B cell (primary cell): Measurements from ENCODE around the gene IMPA2. TPM values are rescaled to one million over a fixed set of nuclear protein-coding genes. Genes with fewer than 3 reads are reported as not detected.
A peak's percentile ranks its signal among the peaks of the same experiment; 100 is the strongest.

Experiments
- ATAC-seq: fragments of 200-7000 bp; cut with Tn5 transposase; one replicate; pipeline ENCODE4 v1.10.0; 2021; ENCODE audit warnings: low read depth, mild to moderate bottlenecking, moderate number of reproducible peaks, moderate library complexity
- CTCF ChIA-PET: fragments of 350-600 bp; sonication (Branson Sonifier 250); formaldehyde crosslinking; loops from one replicate; lab custom pipeline; 2021; ENCODE audit warnings: antibody characterized with exemption, inconsistent platforms; lab: Charles Lee
- POLR2A ChIA-PET: fragments of 350-600 bp; sonication (Branson Sonifier 250); formaldehyde crosslinking; loops from one replicate; lab custom pipeline; 2021; ENCODE audit warnings: antibody characterized with exemption; lab: Charles Lee
- DNase-seq: peaks from one replicate; pipeline ENCODE4 v3.0.0; 2013
- H2AFZ ChIP-seq: 2 replicates; pipeline ENCODE4 v1.6.1; 2012; ENCODE audit warnings: mild to moderate bottlenecking, low read depth, low read length; ENCODE audit not compliant: insufficient read depth, poor library complexity, severe bottlenecking
- H3K27ac ChIP-seq, 2 donors: 1 replicate in 1 of 2; 2 replicates in 1 of 2; pipeline ENCODE4 v1.5.1; 2012 to 2013; ENCODE audit warnings: low read length in 2 of 2, mild to moderate bottlenecking in 2 of 2, moderate library complexity in 1 of 2
- H3K27me3 ChIP-seq, 4 experiments: fragments of 200-600 bp in 1 of 4; sonication (generic) in 1 of 4; replicated peaks in 1 of 4; 1 replicate in 2 of 4; 2 replicates in 2 of 4; pipeline versions ENCODE4 v1.6.1 to v1.7.0; 2013 to 2016; ENCODE audit warnings: low read length in 3 of 4, mild to moderate bottlenecking in 2 of 4, mixed read lengths in 1 of 4, moderate library complexity in 1 of 4; ENCODE audit not compliant: insufficient read depth in 4 of 4, control insufficient read depth in 3 of 4; ENCODE audit errors: control extremely low read depth in 1 of 4
- H3K36me3 ChIP-seq, 2 experiments: replicated peaks in 1 of 2; 1 replicate in 1 of 2; 2 replicates in 1 of 2; pipeline versions ENCODE4 v1.6.1 to v1.7.1; 2013; ENCODE audit warnings: low read length in 1 of 2; ENCODE audit not compliant: insufficient read depth in 2 of 2, control insufficient read depth in 1 of 2; ENCODE audit errors: control extremely low read depth in 1 of 2, extremely low read depth in 1 of 2
- H3K4me1 ChIP-seq, 2 donors: fragments of 200-600 bp in 1 of 2; sonication (generic) in 1 of 2; 1 replicate in 1 of 2; 2 replicates in 1 of 2; pipeline versions ENCODE4 v1.5.1 to v1.6.1; 2013 to 2017; ENCODE audit warnings: low read length in 2 of 2; ENCODE audit not compliant: control insufficient read depth in 2 of 2, insufficient read depth in 2 of 2
- H3K4me2 ChIP-seq: replicated peaks from 2 replicates; pipeline ENCODE3; 2012; ENCODE audit warnings: mild to moderate bottlenecking, low read depth, low read length; ENCODE audit not compliant: poor library complexity, severe bottlenecking
- H3K4me3 ChIP-seq, 5 experiments: fragments of 200-600 bp in 1 of 5; sonication (generic) in 1 of 5; 1 replicate in 3 of 5; 2 replicates in 2 of 5; pipeline versions ENCODE4 v1.5.1 to v1.7.0; 2011 to 2016; ENCODE audit warnings: low read length in 4 of 5, mild to moderate bottlenecking in 4 of 5, low read depth in 2 of 5, control low read depth in 1 of 5, moderate library complexity in 1 of 5; ENCODE audit not compliant: insufficient read depth in 1 of 5; ENCODE audit errors: control extremely low read depth in 1 of 5, extremely low read depth in 1 of 5
- H3K79me2 ChIP-seq: fragments of 200-600 bp; sonication (generic); one replicate; pipeline ENCODE4 v1.6.0; 2016; ENCODE audit warnings: low read length; ENCODE audit not compliant: control insufficient read depth, insufficient read depth
- H3K9ac ChIP-seq: fragments of 200-600 bp; sonication (generic); 2 replicates; pipeline ENCODE4 v1.6.1; 2017; ENCODE audit warnings: mild to moderate bottlenecking, low read length, moderate library complexity
- H3K9me3 ChIP-seq, 3 donors: one replicate each; pipeline versions ENCODE4 v1.6.1 to v1.7.1; 2013; ENCODE audit warnings: low read length in 2 of 3; ENCODE audit not compliant: control insufficient read depth in 2 of 3, insufficient read depth in 1 of 3; ENCODE audit errors: control extremely low read depth in 1 of 3
- H4K20me1 ChIP-seq: 2 replicates; pipeline ENCODE4 v1.6.0; 2012; ENCODE audit warnings: mild to moderate bottlenecking, low read length; ENCODE audit not compliant: insufficient read depth, control insufficient read depth, poor library complexity, severe bottlenecking
- H3K27ac Mint-ChIP-seq: one replicate; pipeline ENCODE4 v1.8.0; 2021; ENCODE audit warnings: mixed read lengths
- H3K27me3 Mint-ChIP-seq: one replicate; pipeline ENCODE4 v1.8.0; 2021; ENCODE audit warnings: mixed read lengths
- H3K4me1 Mint-ChIP-seq: one replicate; pipeline ENCODE4 v1.8.0; 2021; ENCODE audit warnings: mixed read lengths
- H3K4me3 Mint-ChIP-seq: one replicate; pipeline ENCODE4 v1.8.0; 2021; ENCODE audit warnings: mixed read lengths
- H3K9me3 Mint-ChIP-seq: one replicate; pipeline ENCODE4 v1.8.0; 2022; ENCODE audit warnings: mixed read lengths; ENCODE audit not compliant: insufficient read depth
- EZH2 ChIP-seq: IDR thresholded peaks from 2 replicates; pipeline ENCODE4 v1.6.1; 2012; ENCODE audit warnings: borderline replicate concordance, low read depth, mild to moderate bottlenecking, moderate library complexity, low read length; ENCODE audit not compliant: insufficient read depth, poor library complexity, severe bottlenecking
- WGBS: methylation state at CpG from one replicate; pipeline ENCODE4 v1.1.5; 2013; ENCODE audit warnings: missing lambda C conversion rate; ENCODE audit not compliant: insufficient coverage; 5-methylcytosine and 5-hydroxymethylcytosine counted together
- intact Hi-C: fragments of 100-400 bp; cut with micrococcal nuclease; formaldehyde crosslinking; loops from one replicate; pipeline ENCODE4 v1.10.0; 2022
- polyA plus RNA-seq: library from polyadenylated mRNA; depleted of rRNA; stranded (reverse); fragments of >200 nt; gene quantifications from 2 replicates; pipeline ENCODE4 v1.2.3, GENCODE V29; 2012
- total RNA-seq, 2 donors: library from RNA; stranded (reverse); fragments of 120-200 nt in 1 of 2; gene quantifications; 1 replicate in 1 of 2; 2 replicates in 1 of 2; pipeline versions ENCODE4 v1.2.3 to v1.2.4, GENCODE V29; 2013 to 2022
- TF ChIP-seq, protein P1 (sequence below): fragments of 200-600 bp; IDR thresholded peaks from one replicate; pipeline ENCODE4 v1.8.0; 2022; ENCODE audit warnings: antibody characterized with exemption, mild to moderate bottlenecking

The IMPA2 gene
- total and polyA plus RNA-seq, 2 donors (not counting 1 experiment from before 2014, with no cell fraction given): 8.0 to 11.7 TPM

DNA sequence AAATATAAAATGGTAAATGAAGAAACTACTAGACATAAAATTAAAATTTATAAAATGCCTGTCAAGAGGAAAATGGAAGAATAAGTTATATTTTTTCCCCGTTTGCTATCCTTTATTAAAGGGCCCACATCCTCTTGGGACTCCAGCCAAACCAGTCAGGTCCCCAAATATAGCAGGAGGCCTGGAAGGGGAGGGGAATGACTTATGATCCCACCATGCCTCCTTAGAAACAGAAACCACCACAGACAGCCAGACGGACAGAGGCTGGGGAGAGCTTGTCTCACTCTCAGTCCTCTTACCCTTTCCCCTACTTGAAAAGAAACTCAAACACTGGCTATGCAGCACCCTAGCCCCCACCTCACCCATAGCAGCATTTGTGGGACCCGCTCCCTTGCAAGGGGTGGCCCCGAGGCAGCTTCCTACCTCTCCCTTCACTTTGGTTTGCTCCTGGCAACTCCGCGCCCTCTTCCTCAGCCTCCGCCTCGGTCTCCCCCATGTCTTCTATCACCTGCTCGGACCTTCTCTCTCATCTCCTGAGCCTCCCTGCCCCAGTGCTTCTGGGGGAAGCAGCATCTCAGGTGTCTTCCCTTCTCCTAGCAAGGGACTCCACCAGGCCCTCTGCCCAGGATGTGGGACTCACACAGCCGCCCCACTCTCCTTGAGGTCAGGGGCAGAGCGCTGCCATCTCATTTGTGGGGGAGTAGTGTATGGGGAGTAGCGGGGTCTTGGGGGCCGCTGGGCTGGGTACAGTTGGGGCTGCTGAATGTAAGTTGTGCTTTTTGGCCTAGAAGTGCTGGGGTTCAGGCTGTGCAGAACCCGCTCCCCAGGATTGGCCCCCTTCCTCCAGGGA is 75.0 kb downstream of the IMPA2 start:
- H3K27me3 Mint-ChIP-seq: no peaks in the 10 kb centered on the region
- CTCF ChIA-PET: interaction anchor here (0.7 kb wide), 1 partner anchor 18 kb away, joined by 3 read pairs; no protein-coding TSS in a partner anchor
- Histone ChIP-seq H3K36me3 (no peaks in the 10 kb centered on the region), H3K9me3 (no peaks in the 10 kb centered on the region), H3K27ac (no peak overlapping the region), H3K4me2 (no peak overlapping the region), H2AFZ (peak overlapping the region; percentile 2), H3K9ac (no peak overlapping the region), H3K4me1 (peaks cover 9 to 15% of the 10 kb centered on the region in 2 donors), H3K4me3 (no peak overlapping the region), H3K79me2 (no peaks in the 10 kb centered on the region), H4K20me1 (no peaks in the 10 kb centered on the region), H3K27me3 (no peaks in the 10 kb centered on the region)
- WGBS: 73% methylated on average over 13 of the region's 14 CpGs
- peak overlapping the region; percentile 27 for H3K27ac Mint-ChIP-seq
- ATAC-seq (no peak), DNase-seq (no peak)
- TF ChIP-seq, protein P1, sequence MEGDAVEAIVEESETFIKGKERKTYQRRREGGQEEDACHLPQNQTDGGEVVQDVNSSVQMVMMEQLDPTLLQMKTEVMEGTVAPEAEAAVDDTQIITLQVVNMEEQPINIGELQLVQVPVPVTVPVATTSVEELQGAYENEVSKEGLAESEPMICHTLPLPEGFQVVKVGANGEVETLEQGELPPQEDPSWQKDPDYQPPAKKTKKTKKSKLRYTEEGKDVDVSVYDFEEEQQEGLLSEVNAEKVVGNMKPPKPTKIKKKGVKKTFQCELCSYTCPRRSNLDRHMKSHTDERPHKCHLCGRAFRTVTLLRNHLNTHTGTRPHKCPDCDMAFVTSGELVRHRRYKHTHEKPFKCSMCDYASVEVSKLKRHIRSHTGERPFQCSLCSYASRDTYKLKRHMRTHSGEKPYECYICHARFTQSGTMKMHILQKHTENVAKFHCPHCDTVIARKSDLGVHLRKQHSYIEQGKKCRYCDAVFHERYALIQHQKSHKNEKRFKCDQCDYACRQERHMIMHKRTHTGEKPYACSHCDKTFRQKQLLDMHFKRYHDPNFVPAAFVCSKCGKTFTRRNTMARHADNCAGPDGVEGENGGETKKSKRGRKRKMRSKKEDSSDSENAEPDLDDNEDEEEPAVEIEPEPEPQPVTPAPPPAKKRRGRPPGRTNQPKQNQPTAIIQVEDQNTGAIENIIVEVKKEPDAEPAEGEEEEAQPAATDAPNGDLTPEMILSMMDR: no peak
- TF ChIP-seq EZH2: no peak
- POLR2A ChIA-PET: no interaction called here
- H3K4me1 Mint-ChIP-seq: peaks cover 21% of the 10 kb centered on the region
- H3K4me3 Mint-ChIP-seq: no peak overlapping the region
- intact Hi-C loops: no loop called here
- no peaks in the 10 kb centered on the region for H3K9me3 Mint-ChIP-seq

DNA sequence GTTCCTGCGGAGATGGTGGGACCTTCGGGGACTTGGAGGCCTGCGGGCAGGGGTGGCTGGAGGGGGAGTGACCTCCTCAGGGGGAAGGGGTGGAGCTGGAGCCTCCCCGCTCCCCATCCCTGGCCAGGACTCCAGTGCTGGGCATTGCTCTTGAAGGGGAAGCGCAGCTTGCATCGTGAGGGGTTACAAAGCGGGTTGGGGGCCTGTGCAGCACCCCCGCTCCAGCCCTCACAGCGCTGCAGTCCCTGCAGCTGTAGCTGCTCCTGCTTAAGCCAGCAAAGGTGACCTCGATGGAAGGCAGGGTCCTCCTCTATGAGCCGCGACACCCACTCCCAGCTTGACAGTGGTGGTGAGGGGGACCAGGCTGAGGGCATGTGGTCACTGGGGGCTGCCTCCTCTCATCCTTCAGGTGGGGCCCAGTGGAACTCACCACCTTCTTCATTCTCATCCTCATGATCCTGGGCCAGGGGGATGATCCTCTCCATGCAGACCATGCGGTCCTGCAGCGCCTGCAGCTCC is 75.6 kb downstream of the IMPA2 start:
- ChIA-PET POLR2A (no interaction called here), CTCF (interaction anchor here (0.7 kb wide), 1 partner anchor 19 kb away, joined by 3 read pairs; no protein-coding TSS in a partner anchor)
- 87% methylated on average over 11 of the region's 14 CpGs for WGBS
- Histone ChIP-seq H2AFZ (no peak overlapping the region), H3K9me3 (no peaks in the 10 kb centered on the region), H3K9ac (no peak overlapping the region), H3K27me3 (no peaks in the 10 kb centered on the region), H3K4me3 (no peak overlapping the region), H3K4me1 (peaks cover 9 to 14% of the 10 kb centered on the region in 2 donors), H4K20me1 (no peaks in the 10 kb centered on the region), H3K36me3 (no peaks in the 10 kb centered on the region), H3K4me2 (no peak overlapping the region), H3K79me2 (no peaks in the 10 kb centered on the region), H3K27ac (no peak overlapping the region)
- ATAC-seq (no peak), DNase-seq (peak; percentile 1)
- Mint-ChIP-seq H3K27me3 (no peaks in the 10 kb centered on the region), H3K27ac (no peak overlapping the region), H3K4me1 (peaks cover 16% of the 10 kb centered on the region), H3K9me3 (no peaks in the 10 kb centered on the region), H3K4me3 (no peak overlapping the region)
- intact Hi-C loops: no loop called here
- TF ChIP-seq EZH2: no peak
- TF ChIP-seq, protein P1: no peak
